OCI-LY7 (cell line): ENCODE measurements around the gene KLHDC9. TPM values are rescaled to one million over a fixed set of nuclear protein-coding genes. Genes with fewer than 3 reads are reported as not detected.

Experiments used
- BruUV-seq: library from RNA; stranded (reverse); fragments of 400-500 nt; replicated peaks from 2 replicates; lab custom pipeline; 2021; lab: Mats Ljungman, UMichigan
- CTCF ChIA-PET: fragments of 300-600 bp; sonication (Branson Sonifier 250); formaldehyde crosslinking; loops from one replicate; lab custom pipeline; 2022; ENCODE audit warnings: antibody characterized with exemption; ENCODE audit not compliant: unreplicated experiment; lab: Charles Lee
- POLR2A ChIA-PET: fragments of 300-600 bp; sonication (Branson Sonifier 250); formaldehyde crosslinking; loops from one replicate; lab custom pipeline; 2022; ENCODE audit warnings: antibody characterized with exemption; lab: Charles Lee
- DNase-seq: peaks from one replicate; pipeline ENCODE4 v3.0.0-alpha.2; 2015; ENCODE audit warnings: low spot score
- H2AFZ ChIP-seq: fragments of 200-600 bp; sonication (generic), shearing (Covaris generic); 2 replicates; pipeline ENCODE4 v1.6.1; 2014; ENCODE audit warnings: mild to moderate bottlenecking, antibody characterized with exemption, low read length, moderate library complexity
- H3K27ac ChIP-seq: fragments of 200-600 bp; sonication (generic); 2 replicates; pipeline ENCODE4 v1.5.1; 2014; ENCODE audit warnings: mixed run types, low read depth, mild to moderate bottlenecking, moderate library complexity, low read length, inconsistent platforms; ENCODE audit not compliant: poor library complexity, severe bottlenecking
- H3K36me3 ChIP-seq: fragments of 200-600 bp; sonication (generic); 2 replicates; pipeline ENCODE4 v1.6.1; 2014; ENCODE audit warnings: mild to moderate bottlenecking, antibody characterized with exemption, low read length, moderate library complexity, mixed read lengths; ENCODE audit not compliant: insufficient read depth
- H3K4me1 ChIP-seq: fragments of 200-600 bp; sonication (generic); 2 replicates; pipeline ENCODE4 v1.5.1; 2014; ENCODE audit warnings: mild to moderate bottlenecking, low read length; ENCODE audit not compliant: insufficient read depth, poor library complexity, severe bottlenecking
- H3K4me2 ChIP-seq: fragments of 200-600 bp; sonication (generic); 2 replicates; pipeline ENCODE4 v1.6.1; 2014; ENCODE audit warnings: mild to moderate bottlenecking, low read length
- H3K4me3 ChIP-seq: fragments of 200-600 bp; sonication (generic); 2 replicates; pipeline ENCODE4 v1.5.1; 2014; ENCODE audit warnings: mild to moderate bottlenecking, low read depth, low read length; ENCODE audit not compliant: poor library complexity, severe bottlenecking
- H3K79me2 ChIP-seq: fragments of 200-600 bp; sonication (generic); 2 replicates; pipeline ENCODE4 v1.6.1; 2016; ENCODE audit warnings: low read depth, mild to moderate bottlenecking, low read length, moderate library complexity, mixed read lengths; ENCODE audit not compliant: insufficient read depth
- H3K9me2 ChIP-seq: fragments of 200-600 bp; sonication (generic); 2 replicates; pipeline ENCODE4 v1.6.1; 2016; ENCODE audit warnings: mild to moderate bottlenecking, low read length, mixed read lengths; ENCODE audit not compliant: insufficient read depth
- H3K9me3 ChIP-seq: fragments of 200-600 bp; sonication (generic); 2 replicates; pipeline ENCODE4 v1.6.1; 2014; ENCODE audit warnings: mild to moderate bottlenecking, mixed run types, low read length, mixed read lengths
- H4K20me1 ChIP-seq: fragments of 200-600 bp; sonication (generic); 2 replicates; pipeline ENCODE4 v1.6.1; 2014; ENCODE audit warnings: mild to moderate bottlenecking, antibody characterized with exemption, low read length, moderate library complexity, mixed read lengths; ENCODE audit not compliant: insufficient read depth
- CTCF ChIP-seq: fragments of 200-600 bp; sonication (generic); conservative IDR thresholded peaks from 2 replicates; pipeline ENCODE4 v1.5.1; 2014; ENCODE audit warnings: mild to moderate bottlenecking, antibody characterized with exemption, low read length, moderate library complexity, mixed read lengths
- EZH2phosphoT487 ChIP-seq: fragments of 200-600 bp; sonication (generic); IDR thresholded peaks from 2 replicates; pipeline ENCODE4 v1.6.1; 2018; ENCODE audit warnings: low read depth, borderline replicate concordance, mild to moderate bottlenecking, mixed run types, antibody characterized with exemption, low read length, moderate library complexity, mixed read lengths
- intact Hi-C: fragments of 100-400 bp; cut with micrococcal nuclease; formaldehyde crosslinking; loops from one replicate; pipeline ENCODE4 v1.10.0; 2022; ENCODE audit not compliant: unreplicated experiment
- total RNA-seq, 2 experiments: library from RNA; depleted of rRNA in 1 of 2; stranded (reverse); fragments of >200 nt in 1 of 2; shearing (Covaris generic) in 1 of 2; gene quantifications; 2 replicates each; pipeline ENCODE4 v1.2.3, GENCODE V29; 2014 to 2022

KLHDC9 gene
- total RNA-seq, 2 experiments from 2014 or later = 0.95 to 1.3 TPM

GRCh38 chr1:161089938-161090337, 8.2 kb upstream of the KLHDC9 start:
- BruUV-seq = no TSS peak
- POLR2A ChIA-PET = no interaction called here
- intact Hi-C loops = loop anchor here (10.0 kb wide), 1 partner anchor 255 kb away; no protein-coding TSS in a partner anchor
- Histone ChIP-seq H2AFZ (no peak overlapping the region), H3K4me2 (no peak overlapping the region), H3K79me2 (no peaks in the 10 kb centered on the region), H3K36me3 (no peaks in the 10 kb centered on the region), H3K9me2 (no peaks in the 10 kb centered on the region), H3K4me3 (no peak overlapping the region), H3K4me1 (no peaks in the 10 kb centered on the region), H3K27ac (no peak overlapping the region), H4K20me1 (no peaks in the 10 kb centered on the region), H3K9me3 (no peaks in the 10 kb centered on the region)
- DNase-seq = no peak
- CTCF ChIA-PET = no interaction called here
- no peak for TF ChIP-seq EZH2phosphoT487

GRCh38 chr1:161090617-161091016, 7.5 kb upstream of the KLHDC9 start:
- no peak for DNase-seq
- Histone ChIP-seq H3K79me2 (no peaks in the 10 kb centered on the region), H3K9me3 (no peaks in the 10 kb centered on the region), H3K4me2 (no peak overlapping the region), H3K27ac (no peak overlapping the region), H2AFZ (no peak overlapping the region), H3K4me3 (no peak overlapping the region), H3K36me3 (no peaks in the 10 kb centered on the region), H3K4me1 (no peaks in the 10 kb centered on the region), H3K9me2 (no peaks in the 10 kb centered on the region), H4K20me1 (no peaks in the 10 kb centered on the region)
- ChIA-PET CTCF (no interaction called here), POLR2A (no interaction called here)
- BruUV-seq = no TSS peak
- TF ChIP-seq CTCF = no peak
- TF ChIP-seq EZH2phosphoT487 = no peak
- intact Hi-C loops = loop anchor here (10.0 kb wide), 1 partner anchor 256 kb away; no protein-coding TSS in a partner anchor

- H3K4me2 ChIP-seq = no peak overlapping the region
- no peak overlapping the region for H3K27ac ChIP-seq
- TF ChIP-seq CTCF = no peak
- no peak for TF ChIP-seq EZH2phosphoT487
- no peak for DNase-seq
- H3K79me2 ChIP-seq = no peaks in the 10 kb centered on the region
- no peaks in the 10 kb centered on the region for H3K9me2 ChIP-seq
- no peaks in the 10 kb centered on the region for H4K20me1 ChIP-seq
- peaks cover 3% of the 10 kb centered on the region for H3K4me1 ChIP-seq
- H2AFZ ChIP-seq = no peak overlapping the region
- no TSS peak for BruUV-seq
- no peaks in the 10 kb centered on the region for H3K9me3 ChIP-seq
- intact Hi-C loops = loop anchor here (10.0 kb wide), 1 partner anchor 256 kb away; no protein-coding TSS in a partner anchor
- CTCF ChIA-PET = no interaction called here
- no peak overlapping the region for H3K4me3 ChIP-seq
- H3K36me3 ChIP-seq = no peaks in the 10 kb centered on the region
- POLR2A ChIA-PET = no interaction called here
These were observed 7.1 kb upstream of the KLHDC9 start for GRCh38 chr1:161091093-161091492.
